OCI-LY7 (cell line): ENCODE measurements around the gene CD9.

Source experiments
- EZH2phosphoT487 ChIP-seq: fragments of 200-600 bp; sonication (generic); IDR thresholded peaks from 2 replicates; pipeline ENCODE4 v1.6.1; 2018; ENCODE audit warnings: low read depth, borderline replicate concordance, mild to moderate bottlenecking, mixed run types, antibody characterized with exemption, low read length, moderate library complexity, mixed read lengths
- TF ChIP-seq, protein P1 (sequence below): fragments of 200-600 bp; sonication (generic); conservative IDR thresholded peaks from 2 replicates; pipeline ENCODE4 v1.5.1; 2014; ENCODE audit warnings: mild to moderate bottlenecking, antibody characterized with exemption, low read length, moderate library complexity, mixed read lengths

DNA sequence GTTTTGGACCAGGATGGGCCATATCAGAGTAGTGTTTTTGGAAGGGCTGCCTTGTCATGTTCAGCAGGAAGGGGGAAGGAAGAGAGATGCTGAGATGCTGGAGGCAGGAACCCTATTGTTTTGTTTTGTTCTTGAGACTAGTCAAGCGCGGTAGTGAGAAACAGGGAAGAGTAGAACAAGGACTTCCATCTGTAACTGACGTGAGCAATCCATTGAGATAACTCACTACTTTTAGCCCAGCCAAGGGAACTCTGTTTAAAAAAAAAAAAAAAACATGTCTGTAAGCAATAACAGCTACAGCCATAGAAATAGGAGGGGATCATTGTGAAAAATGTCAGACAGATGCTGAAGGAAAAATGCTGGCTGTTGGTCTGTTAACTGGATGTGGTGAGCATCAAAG lies 34.0 kb downstream of the CD9 start:
- TF ChIP-seq, protein P1, sequence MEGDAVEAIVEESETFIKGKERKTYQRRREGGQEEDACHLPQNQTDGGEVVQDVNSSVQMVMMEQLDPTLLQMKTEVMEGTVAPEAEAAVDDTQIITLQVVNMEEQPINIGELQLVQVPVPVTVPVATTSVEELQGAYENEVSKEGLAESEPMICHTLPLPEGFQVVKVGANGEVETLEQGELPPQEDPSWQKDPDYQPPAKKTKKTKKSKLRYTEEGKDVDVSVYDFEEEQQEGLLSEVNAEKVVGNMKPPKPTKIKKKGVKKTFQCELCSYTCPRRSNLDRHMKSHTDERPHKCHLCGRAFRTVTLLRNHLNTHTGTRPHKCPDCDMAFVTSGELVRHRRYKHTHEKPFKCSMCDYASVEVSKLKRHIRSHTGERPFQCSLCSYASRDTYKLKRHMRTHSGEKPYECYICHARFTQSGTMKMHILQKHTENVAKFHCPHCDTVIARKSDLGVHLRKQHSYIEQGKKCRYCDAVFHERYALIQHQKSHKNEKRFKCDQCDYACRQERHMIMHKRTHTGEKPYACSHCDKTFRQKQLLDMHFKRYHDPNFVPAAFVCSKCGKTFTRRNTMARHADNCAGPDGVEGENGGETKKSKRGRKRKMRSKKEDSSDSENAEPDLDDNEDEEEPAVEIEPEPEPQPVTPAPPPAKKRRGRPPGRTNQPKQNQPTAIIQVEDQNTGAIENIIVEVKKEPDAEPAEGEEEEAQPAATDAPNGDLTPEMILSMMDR, result no peak
- no peak for TF ChIP-seq EZH2phosphoT487
